GM10847 (cell line): Measurements from ENCODE around the gene SLC30A10.

Experiments used
- POLR2A ChIP-seq: IDR thresholded peaks from 2 replicates; pipeline ENCODE4 v1.6.1; 2011; ENCODE audit not compliant: insufficient read length; ENCODE audit errors: extremely low read depth

The SLC30A10 gene

DNA sequence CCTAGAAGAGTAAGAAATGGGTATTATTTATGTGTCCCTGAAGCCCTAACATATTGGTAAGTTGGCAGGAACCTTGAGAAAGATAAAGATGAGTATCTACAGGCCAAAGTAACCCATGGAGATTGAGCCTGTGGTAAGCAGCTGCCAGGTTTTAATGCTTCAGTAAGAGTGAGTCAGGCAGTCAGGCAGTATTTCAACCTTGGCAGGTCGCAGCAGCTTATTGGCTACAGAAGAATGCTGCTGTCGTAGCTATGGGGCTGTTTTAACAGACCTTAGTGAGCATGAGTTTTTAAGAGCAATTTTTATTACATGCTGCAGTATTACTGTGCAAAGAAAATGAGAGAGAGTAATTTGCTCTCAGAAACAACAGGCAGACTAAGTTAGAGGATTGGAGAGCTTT is 10.3 kb upstream of the SLC30A10 start:
- no peak for TF ChIP-seq POLR2A

- TF ChIP-seq POLR2A = no peak
These were observed 2.7 kb upstream of the SLC30A10 start for GRCh38 chr1:219931033-219931432.

DNA sequence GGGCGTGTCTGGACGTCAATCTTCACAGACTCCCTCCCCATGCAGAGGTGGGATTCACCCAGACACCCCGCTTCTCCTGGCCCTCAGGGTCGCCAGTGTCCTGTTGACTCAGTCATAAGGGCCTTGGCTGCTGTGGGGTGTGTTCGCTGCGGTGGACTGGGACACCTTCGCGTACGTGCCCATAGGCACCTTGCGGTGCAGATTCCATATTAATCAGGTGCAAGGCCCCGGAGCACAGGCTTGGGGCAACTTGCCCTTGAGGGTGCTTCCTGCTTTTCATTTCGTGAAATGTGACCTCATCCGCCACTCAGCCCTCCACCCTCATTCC is 398 bp upstream of the SLC30A10 start:
- TF ChIP-seq POLR2A = no peak

GRCh38 chr1:219927298-219927955 is 930 bp downstream of the SLC30A10 start:
- TF ChIP-seq POLR2A = no peak

DNA sequence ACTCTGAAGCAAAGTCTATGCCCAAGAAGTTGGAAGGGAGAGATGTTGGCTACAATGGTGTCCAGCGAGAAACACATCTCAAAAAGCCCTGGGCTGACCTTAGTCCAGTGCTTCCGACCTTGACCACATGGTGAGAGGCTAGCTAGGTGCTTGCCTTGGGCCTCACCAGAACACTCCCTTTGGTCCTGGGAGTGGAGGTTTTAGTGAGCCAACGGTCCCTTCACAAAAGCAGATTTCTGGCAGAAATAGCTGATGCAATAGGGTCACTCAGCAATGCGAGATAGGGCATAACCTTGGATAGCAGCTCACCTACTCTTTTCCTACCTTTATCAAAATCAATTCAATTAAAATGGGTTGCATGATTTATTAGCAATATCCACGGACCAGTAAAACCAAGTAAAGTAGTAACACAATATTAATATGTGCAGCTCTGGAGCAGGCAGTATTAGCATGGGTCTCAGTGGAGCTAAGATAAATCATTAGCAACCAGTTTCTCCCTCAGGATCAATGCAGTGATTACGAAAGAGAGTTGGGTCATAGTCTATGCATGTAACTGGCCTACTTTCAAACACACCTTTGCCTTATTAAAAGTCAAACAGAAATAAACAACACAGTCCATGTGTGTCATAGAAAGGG is 1.9 kb downstream of the SLC30A10 start:
- TF ChIP-seq POLR2A = no peak

- no peak for TF ChIP-seq POLR2A
These were observed 4.0 kb downstream of the SLC30A10 start for GRCh38 chr1:219924342-219924741.

DNA sequence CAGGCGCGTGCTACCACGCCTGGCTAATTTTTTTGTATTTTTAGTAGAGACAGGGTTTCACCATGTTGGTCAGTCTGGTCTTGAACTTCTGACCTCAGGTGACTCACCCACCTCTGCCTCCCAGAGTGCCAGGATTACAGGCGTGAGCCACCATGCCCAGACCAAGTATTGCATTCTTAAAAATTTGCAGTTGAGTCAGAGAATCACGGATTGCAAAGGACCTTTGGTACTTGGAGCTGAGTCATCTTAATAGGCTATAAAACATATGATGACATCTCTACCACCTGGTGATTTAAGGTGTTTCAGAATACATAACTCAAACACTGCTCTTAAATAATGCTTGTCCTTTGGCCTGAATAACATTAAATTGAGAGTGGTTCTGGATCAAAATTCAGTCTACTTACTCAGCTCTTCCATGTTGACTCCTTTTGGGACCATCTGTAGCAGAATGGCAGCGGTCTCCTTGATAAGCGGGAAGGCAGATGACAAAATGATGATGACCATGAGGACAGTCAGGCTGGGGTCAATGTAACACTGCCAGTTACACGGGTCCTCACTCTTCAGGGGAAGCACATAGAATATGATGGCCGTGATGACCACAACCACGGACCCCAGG is 10.4 kb downstream of the SLC30A10 start:
- TF ChIP-seq POLR2A = no peak

DNA sequence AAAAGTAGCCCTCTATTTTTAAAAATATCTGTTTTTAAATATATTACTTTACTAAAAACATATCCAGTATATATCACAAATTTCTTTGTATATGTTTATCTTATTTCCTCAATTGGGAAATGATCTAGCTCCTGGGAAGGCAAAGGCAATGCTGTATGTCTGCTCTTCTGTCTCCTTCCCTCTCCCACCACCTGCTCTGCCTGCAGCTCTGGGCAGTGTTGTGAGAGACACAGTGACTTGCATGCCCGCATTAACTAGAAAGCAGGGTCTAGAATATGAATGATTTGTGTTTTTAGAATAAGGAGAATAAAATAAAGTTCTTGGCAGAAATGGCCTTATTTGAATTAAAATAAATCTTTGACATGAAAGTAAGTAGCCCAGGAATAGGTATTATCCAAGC is 11.1 kb downstream of the SLC30A10 start:
- no peak for TF ChIP-seq POLR2A

DNA sequence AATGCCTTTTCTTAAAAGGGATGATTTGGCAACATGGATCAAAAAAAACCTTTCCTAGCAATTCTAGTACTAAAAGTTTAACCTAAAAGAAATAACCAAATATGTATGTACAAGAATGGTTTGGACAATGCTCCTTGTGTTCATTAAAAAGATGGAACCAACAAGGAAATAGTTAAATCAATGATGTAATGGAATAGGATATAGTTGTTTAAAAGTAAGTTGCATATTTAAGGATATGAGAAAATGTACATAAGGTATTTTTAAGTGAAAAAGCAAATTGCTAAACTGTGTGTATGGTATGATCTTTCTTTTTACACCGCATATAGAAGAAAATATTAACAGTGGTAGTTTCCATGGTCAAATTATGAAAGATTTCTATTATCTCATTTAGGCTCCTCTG is 12.1 kb downstream of the SLC30A10 start:
- no peak for TF ChIP-seq POLR2A

- TF ChIP-seq POLR2A = no peak
These were observed 15.2 kb downstream of the SLC30A10 start for GRCh38 chr1:219913005-219913770.

DNA sequence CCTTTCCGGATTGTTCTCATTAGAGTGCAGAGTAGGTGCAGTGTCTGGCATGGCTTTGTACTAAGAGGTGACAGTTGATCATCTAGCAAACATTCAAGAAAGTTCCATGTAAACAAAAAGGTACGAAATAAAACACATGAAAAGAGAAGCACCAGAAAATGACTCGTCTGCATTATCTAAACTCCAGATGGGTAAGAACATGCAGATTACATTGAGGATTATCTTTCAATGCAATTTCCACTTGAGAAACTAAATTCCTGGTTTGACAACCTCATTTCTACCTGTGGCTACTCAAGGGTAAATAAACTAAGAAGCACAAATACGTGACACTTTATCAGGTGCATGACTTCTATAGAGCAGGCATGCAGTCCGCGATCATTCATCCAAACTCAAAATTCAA is 17.6 kb downstream of the SLC30A10 start:
- TF ChIP-seq POLR2A = no peak

GRCh38 chr1:219909476-219909875 is 18.9 kb downstream of the SLC30A10 start:
- TF ChIP-seq POLR2A = no peak

DNA sequence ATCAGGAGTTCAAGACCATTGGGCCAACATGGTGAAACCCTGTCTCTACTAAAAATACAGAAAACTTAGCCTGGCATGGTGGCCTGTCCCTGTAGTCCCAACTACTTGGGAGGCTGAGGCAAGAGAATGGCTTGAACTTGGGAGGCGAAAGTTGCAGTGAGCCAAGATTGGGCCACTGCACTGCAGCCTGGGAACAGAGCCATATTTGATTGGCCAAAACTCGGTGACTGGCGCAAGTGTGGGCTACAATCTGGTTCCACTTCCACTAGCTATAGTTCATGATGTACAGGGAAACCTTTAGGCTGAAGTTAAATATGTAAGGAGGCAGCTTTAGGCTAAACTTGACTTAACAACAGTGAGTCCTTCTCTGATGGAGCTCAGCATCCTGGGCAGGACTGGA is 20.2 kb downstream of the SLC30A10 start:
- TF ChIP-seq POLR2A = no peak

GRCh38 chr1:219907772-219908070 is 20.6 kb downstream of the SLC30A10 start:
- TF ChIP-seq POLR2A = no peak

DNA sequence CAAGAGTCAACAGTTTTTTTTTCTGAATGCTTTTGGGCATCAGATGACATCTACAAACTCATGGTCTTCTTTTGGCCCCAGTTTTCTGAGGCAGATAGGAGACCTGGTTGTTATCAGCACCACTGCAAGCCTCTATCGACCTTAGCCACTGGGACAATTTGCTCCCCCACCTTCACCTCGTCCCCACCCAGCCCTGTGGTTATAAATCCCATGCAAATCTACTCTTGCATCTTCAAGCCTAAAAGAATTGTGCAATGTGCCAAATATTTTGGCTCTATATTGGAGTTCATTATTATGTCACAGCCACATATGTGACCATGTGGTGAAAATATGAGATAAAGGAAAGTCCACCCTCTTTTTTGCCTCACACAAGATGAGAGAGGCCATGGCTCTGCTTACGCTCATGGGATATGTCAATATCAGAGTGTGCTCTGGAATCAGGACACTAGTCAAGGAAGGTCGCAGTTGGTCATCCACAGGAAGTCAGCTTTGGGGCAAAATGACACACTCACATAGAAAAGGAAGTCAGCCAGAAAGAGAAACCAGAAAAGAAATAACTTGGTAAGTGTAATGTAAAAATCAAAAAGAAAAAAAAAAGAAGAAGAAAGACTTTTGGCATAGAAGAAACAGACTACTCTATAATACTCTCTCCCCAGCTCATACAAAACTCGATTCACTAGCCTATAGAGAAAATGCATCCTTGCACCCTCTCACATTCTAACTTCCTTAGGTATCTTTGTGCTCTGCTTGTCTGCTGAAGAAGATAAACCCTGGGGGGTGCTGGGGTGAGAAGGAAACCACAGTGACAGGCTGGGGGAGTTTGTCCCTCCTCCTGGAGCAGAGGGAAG is 21.2 kb downstream of the SLC30A10 start:
- no peak for TF ChIP-seq POLR2A
